Small intestine (tissue), 7 donors: ENCODE results near the gene TMEM30A. TPM values are rescaled to one million over a fixed set of nuclear protein-coding genes. Genes with fewer than 3 reads are reported as not detected.
A peak's percentile ranks its signal among the peaks of the same experiment; 100 is the strongest.

ENCODE experiments used
- DNase-seq, 2 donors: peaks; one replicate each; pipeline versions ENCODE4 v3.0.0 to v3.0.0-alpha.2; 2013
- FAIRE-seq: peaks from 2 replicates; lab custom pipeline; 2012; peaks lifted over from hg19 to GRCh38; lab: Jason Lieb, UNC
- H3K27ac ChIP-seq, 3 donors: one replicate each; pipeline ENCODE4 v1.5.1; 2013; ENCODE audit warnings: low read length in 2 of 3, mild to moderate bottlenecking in 2 of 3, control low read depth in 1 of 3, inconsistent platforms in 1 of 3, low read depth in 1 of 3, moderate library complexity in 1 of 3
- H3K27me3 ChIP-seq, 3 donors: one replicate each; pipeline ENCODE4 v1.6.1; 2013; ENCODE audit warnings: low read length in 3 of 3, inconsistent platforms in 1 of 3; ENCODE audit not compliant: control insufficient read depth in 3 of 3, insufficient read depth in 3 of 3
- H3K36me3 ChIP-seq, 3 donors: one replicate each; pipeline ENCODE4 v1.6.1; 2013; ENCODE audit warnings: low read length in 3 of 3, inconsistent platforms in 1 of 3, low read depth in 1 of 3, mild to moderate bottlenecking in 1 of 3, moderate library complexity in 1 of 3; ENCODE audit not compliant: control insufficient read depth in 3 of 3, insufficient read depth in 2 of 3
- H3K4me1 ChIP-seq, 3 donors: one replicate each; pipeline ENCODE4 v1.6.1; 2013; ENCODE audit warnings: low read length in 2 of 3, inconsistent platforms in 1 of 3, low read depth in 1 of 3, mild to moderate bottlenecking in 1 of 3, moderate library complexity in 1 of 3; ENCODE audit not compliant: control insufficient read depth in 3 of 3, insufficient read depth in 2 of 3
- H3K4me3 ChIP-seq, 3 donors: one replicate each; pipeline ENCODE4 v1.5.1; 2013; ENCODE audit warnings: low read length in 3 of 3, control low read depth in 1 of 3, inconsistent platforms in 1 of 3, low read depth in 1 of 3, mild to moderate bottlenecking in 1 of 3, moderate library complexity in 1 of 3
- H3K9me3 ChIP-seq, 2 donors: one replicate each; pipeline ENCODE4 v1.6.1; 2013; ENCODE audit warnings: low read depth in 1 of 2, low read length in 1 of 2; ENCODE audit not compliant: control insufficient read depth in 2 of 2, insufficient read depth in 1 of 2
- WGBS, 3 donors: extraction: QIAGEN DNeasy Blood & Tissue Kit; methylation state at CpG; one replicate each; pipeline ENCODE4 v1.1.7; 2013; 5-methylcytosine and 5-hydroxymethylcytosine counted together
- polyA plus RNA-seq, 4 donors: library from polyadenylated mRNA; stranded (reverse) in 3 of 4; unstranded in 1 of 4; fragments of 200-250 nt in 3 of 4; fragments of 120-200 nt in 1 of 4; gene quantifications; one replicate each; pipeline versions ENCODE4 v1.2.1 to v1.2.3, GENCODE V29; 2013
- donor health status: healthy with polysubstance abuse.
- donor health status: control.
- donor health status: control.
- donor health status: Bipolar disorder and iron deficiency.
- donor health status: healthy.

Gene TMEM30A
- polyA plus RNA-seq, 4 donors: 13.0 to 75.9 (median 23.2) TPM

DNA sequence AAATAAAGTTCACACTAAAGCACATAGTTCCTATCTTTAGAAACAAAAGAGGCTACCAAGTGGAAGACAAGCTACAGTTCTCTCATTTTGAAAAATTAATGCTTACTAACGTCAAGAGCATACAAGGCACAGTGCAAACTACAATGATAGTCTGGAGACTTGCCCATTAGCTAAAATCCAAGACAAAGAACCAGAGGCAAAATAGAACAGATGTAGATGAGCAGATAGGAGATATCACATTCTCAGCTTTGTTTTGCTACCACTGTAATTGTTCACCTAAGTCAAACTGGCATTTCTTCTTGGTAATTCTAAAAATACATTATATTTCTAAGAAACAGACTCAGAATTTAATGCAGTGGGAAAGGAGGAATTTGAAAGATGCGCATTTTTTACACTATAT is 5.2 kb downstream of the TMEM30A start:
- DNase-seq (no peak), FAIRE-seq (no peak)
- H3K27me3 ChIP-seq: no peaks in the 10 kb centered on the region
- WGBS, 3 donors: 73 to 85% (median 79%) methylated on average over 2 of the region's 2 CpGs
- no peak overlapping the region for H3K4me3 ChIP-seq
- no peak overlapping the region for H3K27ac ChIP-seq
- peaks cover 0 to 3% (median 2%) of the 10 kb centered on the region in 3 donors for H3K36me3 ChIP-seq
- peaks cover 2 to 11% (median 2%) of the 10 kb centered on the region in 3 donors for H3K4me1 ChIP-seq
- no peaks in the 10 kb centered on the region for H3K9me3 ChIP-seq

GRCh38 chr6:75278474-75279077 is 6.0 kb downstream of the TMEM30A start:
- no peak for FAIRE-seq
- peaks cover 0 to 3% (median 2%) of the 10 kb centered on the region in 3 donors for H3K36me3 ChIP-seq
- no peaks in the 10 kb centered on the region for H3K9me3 ChIP-seq
- peaks cover 2 to 11% (median 2%) of the 10 kb centered on the region in 3 donors for H3K4me1 ChIP-seq
- no peaks in the 10 kb centered on the region for H3K27me3 ChIP-seq
- H3K27ac ChIP-seq: no peak overlapping the region
- 43 to 58% (median 48%) methylated on average over 4 of the region's 4 CpGs for WGBS, 3 donors
- H3K4me3 ChIP-seq: no peak overlapping the region
- peak in 1 of 2 donors; percentile 23 for DNase-seq

- FAIRE-seq (no peak), DNase-seq (no peak)
- Histone ChIP-seq H3K4me3 (no peak overlapping the region), H3K27me3 (no peaks in the 10 kb centered on the region), H3K4me1 (peaks cover 0 to 9% (median 0%) of the 10 kb centered on the region in 3 donors), H3K36me3 (peaks cover 0 to 3% (median 2%) of the 10 kb centered on the region in 3 donors), H3K27ac (no peak overlapping the region), H3K9me3 (no peaks in the 10 kb centered on the region)
These were observed 9.5 kb downstream of the TMEM30A start for GRCh38 chr6:75275067-75275466.

DNA sequence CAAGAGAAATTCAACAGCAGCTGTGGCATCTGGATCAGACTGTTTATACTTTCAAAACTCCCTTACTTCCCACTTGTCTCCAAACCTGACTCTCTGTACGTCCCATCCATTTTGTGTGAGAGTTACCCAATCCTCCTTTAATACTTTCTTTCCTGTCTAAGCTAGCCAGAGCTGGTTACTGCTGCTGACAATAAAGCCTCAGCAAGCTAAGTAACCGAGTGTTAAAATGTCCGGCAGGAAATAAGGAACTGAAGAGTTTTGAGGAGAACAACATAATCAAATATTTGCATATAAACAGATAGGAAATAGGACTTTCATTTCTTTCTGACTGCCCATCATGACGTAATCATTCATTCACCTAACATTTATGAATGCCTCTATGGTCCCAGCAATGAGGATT is 11.6 kb downstream of the TMEM30A start:
- H3K27ac ChIP-seq: peak overlapping the region in 1 of 3 donors; percentile 14

GRCh38 chr6:75272145-75272840 is 12.3 kb downstream of the TMEM30A start:
- FAIRE-seq (no peak), DNase-seq (no peak)
- peak overlapping the region in 1 of 3 donors; percentile 14 for H3K27ac ChIP-seq
- H3K27me3 ChIP-seq: no peaks in the 10 kb centered on the region
- H3K36me3 ChIP-seq: peaks cover 0 to 2% (median 0%) of the 10 kb centered on the region in 3 donors
- WGBS, 3 donors: 91 to 93% (median 93%) methylated on average over 5 of the region's 5 CpGs
- H3K4me1 ChIP-seq: peaks cover 0 to 6% (median 3%) of the 10 kb centered on the region in 3 donors
- H3K9me3 ChIP-seq: no peaks in the 10 kb centered on the region
- no peak overlapping the region for H3K4me3 ChIP-seq

More for the DNA sequence above, 11.6 kb downstream of the TMEM30A start:
- peaks cover 0 to 3% (median 2%) of the 10 kb centered on the region in 3 donors for H3K36me3 ChIP-seq
- WGBS, 3 donors: 78 to 92% (median 86%) methylated on average over 4 of the region's 4 CpGs
- no peak overlapping the region for H3K4me3 ChIP-seq
- no peaks in the 10 kb centered on the region for H3K9me3 ChIP-seq
- no peaks in the 10 kb centered on the region for H3K27me3 ChIP-seq
- H3K4me1 ChIP-seq: peaks cover 0 to 10% (median 0%) of the 10 kb centered on the region in 3 donors
- DNase-seq (no peak), FAIRE-seq (no peak)

GRCh38 chr6:75268988-75269354 is 15.6 kb downstream of the TMEM30A start:
- 91 to 95% (median 92%) methylated on average over 4 of the region's 4 CpGs for WGBS, 3 donors
- Histone ChIP-seq H3K4me3 (no peak overlapping the region), H3K27me3 (no peaks in the 10 kb centered on the region), H3K9me3 (no peaks in the 10 kb centered on the region), H3K4me1 (peaks cover 0 to 5% (median 3%) of the 10 kb centered on the region in 3 donors), H3K36me3 (peaks cover 0 to 6% (median 1%) of the 10 kb centered on the region in 3 donors), H3K27ac (no peak overlapping the region)
- DNase-seq (no peak), FAIRE-seq (no peak)

- FAIRE-seq (no peak), DNase-seq (peak in 1 of 2 donors; percentile 76)
- no peaks in the 10 kb centered on the region for H3K27me3 ChIP-seq
- WGBS, 3 donors: 59 to 71% (median 64%) methylated on average over 5 of the region's 5 CpGs
- peak overlapping the region in 1 of 3 donors; percentile 37 for H3K27ac ChIP-seq
- H3K9me3 ChIP-seq: no peaks in the 10 kb centered on the region
- no peak overlapping the region for H3K4me3 ChIP-seq
- H3K4me1 ChIP-seq: peaks cover 0 to 5% (median 3%) of the 10 kb centered on the region in 3 donors
- peaks cover 2 to 9% (median 3%) of the 10 kb centered on the region in 3 donors for H3K36me3 ChIP-seq
These were observed 16.2 kb downstream of the TMEM30A start for GRCh38 chr6:75268121-75268987.

- Histone ChIP-seq H3K36me3 (peaks cover 2 to 9% (median 4%) of the 10 kb centered on the region in 3 donors), H3K4me3 (no peak overlapping the region), H3K4me1 (peaks cover 0 to 5% (median 3%) of the 10 kb centered on the region in 3 donors), H3K27me3 (no peaks in the 10 kb centered on the region), H3K27ac (no peak overlapping the region), H3K9me3 (no peaks in the 10 kb centered on the region)
- FAIRE-seq: no peak
- WGBS, 3 donors: 24 to 37% (median 34%) methylated on average over 4 of the region's 4 CpGs
- peak in 1 of 2 donors; percentile 37 for DNase-seq
These were observed 17.1 kb downstream of the TMEM30A start for GRCh38 chr6:75267461-75267860.
